Activated CD4-positive, CD25-positive, alpha-beta regulatory T cell treated with anti-CD3 and anti-CD28 coated beads, Interleukin-2, amount 50 U/mL, for 72 hours (primary cell): ENCODE data around the gene RAB36.

ENCODE experiments used
- DNase-seq: peaks from one replicate; pipeline ENCODE4 v3.0.0; 2021

RAB36 gene

DNA sequence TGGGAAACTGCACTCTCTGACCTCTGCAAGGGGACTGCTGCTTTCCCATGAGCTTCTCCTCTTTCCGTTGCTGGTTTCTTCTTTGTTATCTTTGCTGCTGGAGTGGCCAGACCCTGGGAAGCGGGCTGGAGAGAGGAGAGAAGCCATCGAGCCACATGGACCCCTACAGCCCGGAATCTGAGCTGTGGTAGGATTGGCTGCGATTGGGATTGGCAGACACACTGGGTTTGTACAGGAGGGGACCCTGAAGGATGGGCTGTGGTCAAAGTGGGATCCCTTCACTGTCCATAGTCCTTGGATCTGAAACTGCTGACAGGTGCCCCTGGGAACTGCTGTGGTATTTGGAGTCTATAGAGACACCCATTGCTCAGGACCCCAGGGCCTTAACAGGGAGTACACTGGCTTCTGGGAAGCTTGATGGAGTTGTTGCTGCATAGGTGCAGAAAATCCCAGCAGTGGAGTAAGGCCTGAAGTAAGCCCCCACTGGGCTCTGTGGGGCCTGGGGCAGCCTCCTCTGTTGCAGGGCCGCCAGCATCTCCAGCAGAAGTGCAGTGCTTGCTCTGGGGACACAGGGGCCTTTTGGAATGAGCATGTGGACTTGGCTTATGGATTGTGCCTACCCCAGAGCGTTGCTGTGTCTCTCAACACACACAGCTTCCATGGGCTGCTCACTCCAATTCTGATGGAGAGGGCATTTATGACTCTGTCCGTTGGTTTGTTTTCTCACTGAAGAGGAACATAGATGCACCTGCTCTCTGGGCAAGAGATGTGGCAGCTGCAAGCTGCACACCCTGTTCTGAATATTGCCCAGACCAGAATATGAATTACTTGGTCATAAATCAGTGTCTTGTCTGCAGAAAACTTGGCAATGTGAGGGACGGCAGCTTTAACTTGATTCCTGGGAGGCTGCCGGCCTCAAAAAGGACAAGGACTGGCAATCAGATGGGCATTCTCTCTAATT is 67.1 kb downstream of the RAB36 start:
- DNase-seq: no peak

DNA sequence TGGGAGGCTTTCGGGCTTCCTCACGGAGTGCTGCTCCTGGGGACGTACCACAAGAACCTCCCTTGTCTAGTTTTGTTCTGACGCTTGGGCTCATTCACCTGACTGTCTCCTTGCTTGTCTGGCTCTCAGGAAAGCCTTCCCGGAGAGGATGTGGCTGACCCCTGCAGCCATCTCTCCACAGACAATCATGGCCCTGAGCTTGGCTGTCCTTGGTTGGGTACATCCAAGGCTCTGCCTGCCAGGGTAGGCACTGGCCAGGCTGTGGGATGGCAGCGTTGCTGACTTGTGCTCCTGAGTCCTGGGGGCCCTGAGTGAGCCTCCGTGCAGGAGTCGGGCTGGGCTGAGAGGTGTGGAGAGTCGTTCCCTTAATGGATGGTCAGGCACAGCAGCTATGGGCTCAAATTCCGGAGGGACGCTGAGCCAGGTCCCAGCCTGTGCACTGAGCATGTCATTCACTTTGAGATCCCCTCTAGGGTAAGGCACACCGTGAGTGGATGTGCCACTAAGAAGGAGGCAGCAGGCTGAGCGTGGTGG is 67.8 kb downstream of the RAB36 start:
- no peak for DNase-seq

DNA sequence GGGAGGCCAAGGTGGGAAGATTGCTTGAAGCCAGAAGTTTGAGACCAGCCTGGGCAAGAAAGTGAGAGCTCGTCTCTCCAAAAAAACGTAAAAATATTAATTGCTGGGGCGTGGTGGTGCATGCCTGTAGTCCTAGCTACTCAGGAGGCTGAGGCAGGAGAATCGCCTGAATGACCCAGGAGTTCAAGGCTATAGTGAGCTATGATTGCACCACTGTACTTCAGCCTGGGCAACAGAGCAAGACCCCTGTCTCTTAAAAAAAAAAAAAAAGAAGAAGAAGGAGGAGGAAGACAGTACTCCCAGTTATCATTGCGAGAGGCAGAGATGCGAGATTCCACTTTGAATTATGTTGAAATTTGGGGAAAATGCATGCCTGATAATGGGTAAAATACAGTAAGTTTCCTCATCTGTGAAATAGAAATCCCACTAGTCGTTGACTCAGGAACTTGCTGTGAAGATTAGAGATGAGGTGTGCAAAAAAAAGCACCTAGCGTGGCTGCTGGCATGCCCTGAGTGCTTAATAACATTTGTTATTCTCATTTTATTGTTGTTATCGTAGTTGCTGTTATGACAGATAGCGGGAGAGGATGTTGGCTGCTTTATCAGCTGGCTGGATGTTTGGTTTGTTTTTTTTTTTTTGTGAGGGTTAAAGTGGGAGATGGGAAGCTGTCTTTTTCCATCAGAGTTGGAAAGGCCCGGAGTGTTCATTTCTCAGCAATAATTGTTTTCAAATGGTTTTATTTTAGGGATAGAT is 68.5 kb downstream of the RAB36 start:
- DNase-seq: no peak
